ENCODE data around the gene GNAI2. TPM values are rescaled to one million over a fixed set of nuclear protein-coding genes. Genes with fewer than 3 reads are reported as not detected.
A peak's percentile ranks its signal among the peaks of the same experiment; 100 is the strongest.

GNAI2 gene
- total RNA-seq, 1 donor from 2014 or later, result 651 TPM

GRCh38 chr3:50296721-50297383 lies 60.8 kb downstream of the GNAI2 start:
- no peak for DNase-seq (ENCODE audit: low read depth, low spot score)

GRCh38 chr3:50297384-50297775 lies 61.4 kb downstream of the GNAI2 start:
- no peak for DNase-seq (ENCODE audit: low read depth, low spot score)

GRCh38 chr3:50297896-50298725 lies 62.1 kb downstream of the GNAI2 start:
- DNase-seq (ENCODE audit: low read depth, low spot score), result no peak

DNA sequence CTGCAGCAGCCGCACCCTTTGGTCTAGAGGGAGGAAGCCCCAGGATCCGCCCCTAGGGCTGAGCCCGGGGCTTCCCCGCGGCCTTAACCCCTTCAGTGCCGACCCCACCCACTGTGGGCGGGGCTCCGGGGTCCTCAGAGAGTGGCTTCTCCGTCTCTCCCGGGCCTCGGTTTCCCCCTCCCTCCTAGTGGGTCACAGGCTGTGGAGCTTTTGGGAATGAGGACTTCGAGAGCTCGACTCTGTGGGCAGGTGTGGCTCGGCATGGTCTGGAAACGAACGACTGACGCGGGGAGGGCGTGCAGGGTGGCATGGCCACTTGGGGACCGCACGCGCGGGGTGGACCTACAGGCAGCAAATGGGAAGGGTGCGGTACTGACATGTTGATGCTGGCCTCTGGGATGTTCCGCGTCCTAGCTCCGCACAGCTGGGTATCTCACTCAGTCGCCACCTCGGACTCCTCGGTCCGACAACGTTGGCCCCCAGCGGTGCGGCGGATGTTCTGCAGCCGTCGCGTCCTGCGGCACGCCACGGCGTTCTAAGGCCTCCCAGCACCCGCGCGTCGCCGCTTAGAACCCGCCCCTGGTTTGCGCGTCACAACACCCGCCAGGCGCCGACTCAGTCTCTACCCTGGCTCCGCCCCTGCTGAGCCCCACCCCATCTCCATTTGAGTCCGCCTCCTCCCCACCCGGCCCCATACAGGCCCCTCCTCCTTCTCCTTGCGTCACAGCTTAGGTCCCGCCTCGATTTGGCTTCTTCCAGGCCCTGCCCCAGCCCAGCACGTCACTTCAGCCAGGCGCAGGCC lies 63.0 kb downstream of the GNAI2 start, which contains the start of the genes HYAL3 and NAA80:
Gene HYAL3, minus strand, starts transcription at position 570 of the 802 bp plus-strand sequence. CDS start 3,803 bp downstream, outside the sequence.
Gene NAA80, minus strand, starts transcription at position 570 of the 802 bp plus-strand sequence. CDS start 1,942 bp downstream, outside the sequence.
- DNase-seq (ENCODE audit: low read depth, low spot score), result peak; percentile 98

- no peak for DNase-seq (ENCODE audit: low read depth, low spot score)
These were observed 63.6 kb downstream of the GNAI2 start for GRCh38 chr3:50299638-50299928.

GRCh38 chr3:50299929-50300680 lies 64.1 kb downstream of the GNAI2 start:
- DNase-seq (ENCODE audit: low read depth, low spot score), result no peak

DNA sequence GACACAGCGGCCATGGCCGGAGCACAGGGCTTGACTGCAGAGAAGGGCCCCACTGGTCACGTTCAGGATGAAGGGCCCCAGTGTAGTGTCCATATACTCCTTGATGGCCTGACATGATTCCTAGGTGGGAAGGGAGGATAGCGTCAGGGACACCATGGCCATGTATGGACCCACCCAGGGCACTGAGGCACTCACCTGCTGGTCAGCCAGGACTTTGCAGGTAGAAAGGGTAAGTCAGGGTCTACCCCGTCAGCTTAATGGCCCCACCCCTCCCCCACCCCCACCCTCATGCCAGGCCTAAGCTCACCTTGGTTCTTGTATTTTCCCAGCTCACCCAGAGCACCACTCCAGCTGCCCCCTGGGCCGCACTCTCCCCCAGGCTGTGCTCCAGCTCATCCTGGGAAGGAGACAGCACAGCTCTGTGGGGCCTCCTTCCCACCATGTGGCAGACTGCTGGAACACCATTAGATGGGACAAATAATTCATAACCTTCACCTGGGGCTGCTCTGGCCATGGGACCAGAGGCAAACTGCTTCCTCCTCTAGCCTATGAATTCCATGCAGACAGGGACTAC lies 64.8 kb downstream of the GNAI2 start:
- no peak for DNase-seq (ENCODE audit: low read depth, low spot score)

- DNase-seq (ENCODE audit: low read depth, low spot score), result no peak
These were observed 66.3 kb downstream of the GNAI2 start for GRCh38 chr3:50302095-50303012.

DNA sequence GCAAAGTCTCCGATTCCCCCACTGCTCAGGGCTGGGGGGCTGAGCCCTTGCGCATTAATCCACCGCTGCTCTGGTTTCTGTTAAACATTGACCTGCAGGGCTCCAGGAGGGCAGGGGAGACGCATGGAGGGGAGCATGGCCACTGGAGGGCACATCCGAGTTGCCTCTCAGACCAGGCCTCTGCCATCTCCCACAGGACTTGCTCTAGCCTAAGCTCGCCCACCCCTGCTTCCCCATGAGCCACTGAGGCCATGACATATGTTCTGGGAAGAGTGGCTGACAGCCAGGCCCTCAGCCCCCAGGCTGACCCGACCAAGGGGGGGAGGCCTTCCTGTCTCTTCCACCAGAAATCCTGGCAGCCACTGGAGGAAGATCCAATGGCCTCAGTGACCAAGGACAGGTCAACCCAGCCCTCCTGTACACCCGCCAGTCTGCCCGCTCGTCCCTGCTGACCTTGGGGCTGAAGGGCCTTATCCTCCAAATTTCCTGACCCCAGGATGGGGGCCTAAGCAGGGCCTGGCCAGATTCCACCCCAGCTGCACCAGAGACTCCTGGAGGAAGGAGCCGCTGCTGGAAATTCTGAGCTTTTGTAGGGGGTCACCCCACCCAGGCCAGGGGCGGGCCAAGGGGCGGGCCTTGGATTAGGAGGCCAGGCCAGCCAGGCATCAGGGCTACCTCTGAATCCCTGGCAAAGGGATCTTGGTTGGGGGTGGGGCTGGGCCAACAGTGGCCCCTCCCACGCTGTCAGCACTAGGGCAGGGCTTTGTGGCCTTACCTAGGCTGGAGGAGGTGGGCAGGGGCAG lies 67.2 kb downstream of the GNAI2 start, which contains the start of gene HYAL1:
Gene HYAL1, minus strand, starts transcription at position 562 of the 803 bp plus-strand sequence. CDS start 618 bp downstream, outside the sequence.
- DNase-seq (ENCODE audit: low read depth, low spot score), result no peak

- no peak for DNase-seq (ENCODE audit: low read depth, low spot score)
These were observed 68.6 kb downstream of the GNAI2 start for GRCh38 chr3:50304601-50305000.

Other genes starting within 250 kb of the GNAI2 start
- 116 and 184 TPM in 2 replicates for gene RBM5, start 147.3 kb upstream of the GNAI2 start, total RNA-seq
- 73.6 and 80.9 TPM in 2 replicates for gene SEMA3F, start 80.9 kb upstream of the GNAI2 start, total RNA-seq
- under 0.01 TPM in 1 of 2 replicates, not detected in the other for gene GNAT1, start 44.6 kb upstream of the GNAI2 start, total RNA-seq
- gene SLC38A3, start 30.9 kb upstream of the GNAI2 start, total RNA-seq, result 0.07 TPM in 1 of 2 replicates, not detected in the other
- 0.53 and 0.66 TPM in 2 replicates for gene SEMA3B, start 32.9 kb downstream of the GNAI2 start, total RNA-seq
- not detected in 2 replicates for gene LSMEM2, start 42.9 kb downstream of the GNAI2 start, total RNA-seq
- 148 and 187 TPM in 2 replicates for gene IFRD2, start 56.2 kb downstream of the GNAI2 start, total RNA-seq
- 9.6 and 10.3 TPM in 2 replicates for gene HYAL3, start 63.2 kb downstream of the GNAI2 start, total RNA-seq
- gene NAA80, start 63.2 kb downstream of the GNAI2 start, total RNA-seq, result 2.6 and 3.6 TPM in 2 replicates
- 6.9 and 7.1 TPM in 2 replicates for gene HYAL1, start 67.4 kb downstream of the GNAI2 start, total RNA-seq
- gene HYAL2, start 86.5 kb downstream of the GNAI2 start, total RNA-seq, result 535 and 564 TPM in 2 replicates
- gene TUSC2, start 92.0 kb downstream of the GNAI2 start, total RNA-seq, result 24.8 and 36.5 TPM in 2 replicates
- 17.0 and 22.5 TPM in 2 replicates for gene RASSF1, start 104.6 kb downstream of the GNAI2 start, total RNA-seq
- 0.13 and 0.35 TPM in 2 replicates for gene ZMYND10, start 109.5 kb downstream of the GNAI2 start, total RNA-seq
- gene NPRL2, start 114.6 kb downstream of the GNAI2 start, total RNA-seq, result 19.9 and 20.1 TPM in 2 replicates
- 19.1 and 26.3 TPM in 2 replicates for gene CYB561D2, start 114.7 kb downstream of the GNAI2 start, total RNA-seq
- 36.8 and 38.1 TPM in 2 replicates for gene TMEM115, start 123.3 kb downstream of the GNAI2 start, total RNA-seq